GM18519 (cell line): ENCODE measurements around the gene KCNG1.

Experiments used
- ATAC-seq: cut with Tn5 transposase; IDR thresholded peaks from one replicate; pipeline ENCODE4 v1.9.1; 2021; ENCODE audit warnings: mild to moderate bottlenecking, moderate library complexity; ENCODE audit not compliant: unreplicated experiment, low FRiP score

KCNG1 gene

GRCh38 chr20:51014797-51015722 is 7.8 kb downstream of the KCNG1 start:
- ATAC-seq = no peak

GRCh38 chr20:51013577-51014330 is 9.2 kb downstream of the KCNG1 start:
- no peak for ATAC-seq

GRCh38 chr20:51012357-51012756 is 10.6 kb downstream of the KCNG1 start:
- no peak for ATAC-seq

GRCh38 chr20:51011479-51011878 is 11.4 kb downstream of the KCNG1 start:
- no peak for ATAC-seq

- no peak for ATAC-seq
Measured at GRCh38 chr20:51010932-51011331, 12.0 kb downstream of the KCNG1 start.

GRCh38 chr20:51010043-51010365 is 12.9 kb downstream of the KCNG1 start:
- ATAC-seq = no peak

GRCh38 chr20:51009303-51010042 is 13.4 kb downstream of the KCNG1 start:
- ATAC-seq = no peak

GRCh38 chr20:51008718-51009117 is 14.2 kb downstream of the KCNG1 start:
- ATAC-seq = no peak

- no peak for ATAC-seq
Measured at GRCh38 chr20:51005214-51005613, 17.7 kb downstream of the KCNG1 start.

GRCh38 chr20:51004781-51005180 is 18.1 kb downstream of the KCNG1 start:
- no peak for ATAC-seq

GRCh38 chr20:51004305-51004727 is 18.6 kb downstream of the KCNG1 start:
- ATAC-seq = no peak

- no peak for ATAC-seq
Measured at GRCh38 chr20:51003753-51004152, 19.2 kb downstream of the KCNG1 start.

- no peak for ATAC-seq
Measured at GRCh38 chr20:51002633-51003032, 20.3 kb downstream of the KCNG1 start.

- ATAC-seq = no peak
Measured at GRCh38 chr20:51001430-51002265, 21.3 kb downstream of the KCNG1 start.

GRCh38 chr20:50999355-50999754 is 23.6 kb downstream of the KCNG1 start:
- no peak for ATAC-seq

GRCh38 chr20:50996901-50997865 is 25.7 kb downstream of the KCNG1 start:
- no peak for ATAC-seq

GRCh38 chr20:50995506-50995905 is 27.4 kb downstream of the KCNG1 start:
- no peak for ATAC-seq

GRCh38 chr20:50993876-50994275 is 29.0 kb downstream of the KCNG1 start:
- no peak for ATAC-seq
